SK-N-SH (cell line): Measurements from ENCODE around the gene RAB3B. TPM values are rescaled to one million over a fixed set of nuclear protein-coding genes. Genes with fewer than 3 reads are reported as not detected.

Source experiments
- CTCF ChIA-PET: fragments of 300-600, 350-600 bp; formaldehyde crosslinking; extraction: SDS; loops from one replicate; lab custom pipeline; 2021; lab: Yijun Ruan, JAX
- POLR2A ChIA-PET: fragments of 350-600 bp; sonication (Branson Sonifier 250); formaldehyde crosslinking; extraction: SDS; loops from one replicate; lab custom pipeline; 2020; ENCODE audit warnings: antibody characterized with exemption, inconsistent platforms; lab: Yijun Ruan, JAX
- DNase-seq: peaks from one replicate; pipeline ENCODE4 v3.0.0; 2012
- H2AFZ ChIP-seq: fragments of 200-600 bp; sonication (generic); 2 replicates; pipeline ENCODE4 v1.8.1; 2016; ENCODE audit warnings: antibody characterized with exemption, mild to moderate bottlenecking, low read depth
- H3F3A ChIP-seq: fragments of 200-600 bp; sonication (generic); replicated peaks from 2 replicates; pipeline ENCODE3; 2016; ENCODE audit warnings: antibody characterized with exemption, mild to moderate bottlenecking; ENCODE audit not compliant: insufficient read depth
- H3K27ac ChIP-seq, 2 experiments: fragments of 200-500 bp in 1 of 2; fragments of 200-600 bp in 1 of 2; sonication (Bioruptor generic) in 1 of 2; sonication (generic), shearing (Covaris generic) in 1 of 2; 2 replicates each; pipeline versions ENCODE4 v1.5.1 to v1.6.1; 2014 to 2016; ENCODE audit warnings: low read depth in 2 of 2, inconsistent platforms in 1 of 2, low read length in 1 of 2, mild to moderate bottlenecking in 1 of 2, mixed read lengths in 1 of 2
- H3K27me3 ChIP-seq: fragments of 200-600 bp; sonication (generic), shearing (Covaris generic); 2 replicates; pipeline ENCODE4 v1.6.1; 2016; ENCODE audit warnings: mixed run types; ENCODE audit not compliant: insufficient read depth
- H3K36me3 ChIP-seq, 2 experiments: fragments of 200-500 bp in 1 of 2; fragments of 200-600 bp in 1 of 2; sonication (Bioruptor generic) in 1 of 2; sonication (generic) in 1 of 2; replicated peaks in 1 of 2; 2 replicates each; pipeline versions ENCODE3 to v1.5.1; 2014 to 2016; ENCODE audit warnings: low read length in 1 of 2, mild to moderate bottlenecking in 1 of 2; ENCODE audit not compliant: insufficient read depth in 2 of 2, control insufficient read depth in 1 of 2
- H3K4me1 ChIP-seq, 2 experiments: fragments of 200-500 bp in 1 of 2; fragments of 200-600 bp in 1 of 2; sonication (Bioruptor generic) in 1 of 2; sonication (generic), shearing (Covaris generic) in 1 of 2; 2 replicates each; pipeline versions ENCODE4 v1.5.1 to v1.6.1; 2014 to 2016; ENCODE audit warnings: low read depth in 1 of 2, low read length in 1 of 2, mixed run types in 1 of 2; ENCODE audit not compliant: insufficient read depth in 2 of 2, control insufficient read depth in 1 of 2
- H3K4me2 ChIP-seq: fragments of 200-600 bp; sonication (generic), shearing (Covaris generic); 2 replicates; pipeline ENCODE4 v1.6.1; 2017; ENCODE audit warnings: mixed run types
- H3K4me3 ChIP-seq, 2 experiments: fragments of 200-500 bp in 1 of 2; fragments of 200-600 bp in 1 of 2; sonication (Bioruptor generic) in 1 of 2; sonication (generic), shearing (Covaris generic) in 1 of 2; 2 replicates each; pipeline versions ENCODE4 v1.5.1 to v1.8.1; 2014 to 2016; ENCODE audit warnings: low read depth in 2 of 2, inconsistent platforms in 1 of 2, low read length in 1 of 2, mild to moderate bottlenecking in 1 of 2, mixed read lengths in 1 of 2, moderate library complexity in 1 of 2
- H3K79me2 ChIP-seq: fragments of 200-600 bp; sonication (generic); 2 replicates; pipeline ENCODE4 v1.8.1; 2017; ENCODE audit warnings: mild to moderate bottlenecking; ENCODE audit not compliant: insufficient read depth
- H3K9ac ChIP-seq: fragments of 200-600 bp; sonication (generic); 2 replicates; pipeline ENCODE4 v1.6.1; 2017; ENCODE audit warnings: mixed run types
- H3K9me2 ChIP-seq: fragments of 200-600 bp; sonication (generic); 2 replicates; pipeline ENCODE4 v1.6.1; 2017; ENCODE audit warnings: mixed run types
- H3K9me3 ChIP-seq: fragments of 200-600 bp; sonication (generic); 2 replicates; pipeline ENCODE4 v1.6.1; 2017; ENCODE audit warnings: mixed run types, mild to moderate bottlenecking, moderate library complexity
- H4K20me1 ChIP-seq: fragments of 200-600 bp; sonication (generic); 2 replicates; pipeline ENCODE4 v1.6.1; 2017; ENCODE audit warnings: mild to moderate bottlenecking, mixed run types; ENCODE audit not compliant: insufficient read depth
- FOXJ3 ChIP-seq: sonication (generic); formaldehyde crosslinking; IDR thresholded peaks from 2 replicates; pipeline ENCODE4 v1.5.1; 2020; ENCODE audit warnings: mild to moderate bottlenecking, missing genetic modification reagents
- GATA2 ChIP-seq: sonication (generic); formaldehyde crosslinking; IDR thresholded peaks from 2 replicates; pipeline ENCODE4 v1.5.0; 2020; ENCODE audit warnings: mild to moderate bottlenecking, missing genetic modification reagents
- IRF3 ChIP-seq: fragments of 150-350 bp; IDR thresholded peaks from 2 replicates; pipeline ENCODE4 v1.6.1; 2016; ENCODE audit warnings: mild to moderate bottlenecking, low read depth, low read length
- JUND ChIP-seq: IDR thresholded peaks from 2 replicates; pipeline ENCODE4 v1.4.0; 2012
- NRF1 ChIP-seq: IDR thresholded peaks from 2 replicates; pipeline ENCODE4 v1.6.1; 2012; ENCODE audit warnings: low read depth, mild to moderate bottlenecking, low read length
- RCOR1 ChIP-seq: fragments of 150-350 bp; IDR thresholded peaks from 2 replicates; pipeline ENCODE4 v1.6.1; 2017; ENCODE audit warnings: antibody characterized with exemption, low read length
- SIN3A ChIP-seq: IDR thresholded peaks from 2 replicates; pipeline ENCODE4 v1.6.1; 2012; ENCODE audit warnings: low read depth, mild to moderate bottlenecking, low read length, moderate library complexity, borderline replicate concordance
- TEAD4 ChIP-seq: IDR thresholded peaks from 2 replicates; pipeline ENCODE4 v1.4.0; 2012; ENCODE audit warnings: mild to moderate bottlenecking, borderline replicate concordance; ENCODE audit not compliant: insufficient read depth
- USF2 ChIP-seq: fragments of 150-350 bp; IDR thresholded peaks from 2 replicates; pipeline ENCODE4 v1.6.1; 2017; ENCODE audit warnings: antibody characterized with exemption, low read length, low read depth, borderline replicate concordance
- YY1 ChIP-seq: IDR thresholded peaks from 2 replicates; pipeline ENCODE4 v1.4.0; 2012; ENCODE audit warnings: low read depth, mild to moderate bottlenecking
- WGBS: methylation state at CpG from one replicate; pipeline ENCODE4 v1.1.6; 2017; ENCODE audit warnings: low lambda C conversion rate; 5-methylcytosine and 5-hydroxymethylcytosine counted together
- polyA plus RNA-seq, 3 experiments: library from polyadenylated mRNA; depleted of rRNA; stranded (reverse); fragments of >200 nt; gene quantifications; 2 replicates each; pipeline ENCODE4 v1.2.3, GENCODE V29; 2012

Gene RAB3B
- polyA plus RNA-seq, 1 of the 3 experiments (the other 2 are of a cell fraction) = 10.2 TPM

GRCh38 chr1:52022133-52022532, 31.6 kb upstream of the RAB3B start:
- Histone ChIP-seq H3K79me2 (no peaks in the 10 kb centered on the region), H3K27me3 (no peaks in the 10 kb centered on the region), H3K27ac (no peak overlapping the region), H3K9ac (no peak overlapping the region), H3K9me3 (no peaks in the 10 kb centered on the region), H2AFZ (no peak overlapping the region), H4K20me1 (no peaks in the 10 kb centered on the region), H3K4me2 (no peak overlapping the region), H3K9me2 (no peaks in the 10 kb centered on the region), H3K36me3 (peaks cover 17 to 43% of the 10 kb centered on the region in 2 experiments), H3K4me1 (no peaks in the 10 kb centered on the region), H3K4me3 (no peak overlapping the region), H3F3A (peaks cover 14% of the 10 kb centered on the region)
- ChIA-PET CTCF (interaction anchor here (2.1 kb wide), 1 partner anchor 126 kb away, joined by 6 read pairs; no protein-coding TSS in a partner anchor), POLR2A (no interaction called here)
- TF ChIP-seq YY1 (no peak), FOXJ3 (CRISPR knock-in tag) (no peak), TEAD4 (no peak), RCOR1 (no peak), IRF3 (no peak)
- WGBS = 90% methylated on average over 2 of the region's 2 CpGs
- no peak for DNase-seq

- H4K20me1 ChIP-seq = no peaks in the 10 kb centered on the region
- H3K4me2 ChIP-seq = no peak overlapping the region
- H3K36me3 ChIP-seq = no peaks in the 10 kb centered on the region
- H3K9me3 ChIP-seq = no peaks in the 10 kb centered on the region
- WGBS = 81% methylated on average over 7 of the region's 7 CpGs
- no peak overlapping the region for H3K9ac ChIP-seq
- no peaks in the 10 kb centered on the region for H3K27me3 ChIP-seq
- no peak overlapping the region for H2AFZ ChIP-seq
- ChIA-PET POLR2A (no interaction called here), CTCF (interaction anchor here (0.7 to 1.9 kb wide), 4 partner anchors 111 to 143 kb away, joined by 3 to 9 read pairs (median 5); no protein-coding TSS in a partner anchor)
- H3K4me3 ChIP-seq = no peak overlapping the region
- DNase-seq = no peak
- peaks cover 14% of the 10 kb centered on the region for H3F3A ChIP-seq
- H3K4me1 ChIP-seq = peaks cover 0 to 18% of the 10 kb centered on the region in 2 experiments; a peak in 1 of 4 replicates
- no peaks in the 10 kb centered on the region for H3K79me2 ChIP-seq
- no peak overlapping the region for H3K27ac ChIP-seq
- no peak for TF ChIP-seq JUND
- TF ChIP-seq GATA2 (CRISPR knock-in tag) = no peak
- no peak for TF ChIP-seq USF2
- no peak for TF ChIP-seq NRF1
- TF ChIP-seq SIN3A = no peak
- TF ChIP-seq TEAD4 = no peak
- TF ChIP-seq, all 33 proteins: peak for 0
- H3K9me2 ChIP-seq = no peaks in the 10 kb centered on the region
Measured at GRCh38 chr1:52008071-52008809, 17.7 kb upstream of the RAB3B start.
